Loucy (cell line): ENCODE measurements around the gene MRTFA.
A peak's percentile ranks its signal among the peaks of the same experiment; 100 is the strongest.

Source experiments
- H2AFZ ChIP-seq: fragments of 200-600 bp; sonication (generic); 2 replicates; pipeline ENCODE4 v1.6.0; 2016; ENCODE audit warnings: antibody characterized with exemption, mild to moderate bottlenecking, low read length, moderate library complexity
- H3F3A ChIP-seq: fragments of 200-600 bp; 2 replicates; pipeline ENCODE4 v1.6.0; 2016; ENCODE audit warnings: antibody characterized with exemption, low read depth, mild to moderate bottlenecking
- H3K27me3 ChIP-seq: fragments of 200-600 bp; sonication (generic); 2 replicates; pipeline ENCODE4 v1.6.1; 2014; ENCODE audit warnings: low read length, mild to moderate bottlenecking; ENCODE audit not compliant: insufficient read depth, poor library complexity, severe bottlenecking
- H3K36me3 ChIP-seq: fragments of 200-600 bp; sonication (generic); 2 replicates; pipeline ENCODE4 v1.6.1; 2016; ENCODE audit warnings: low read length; ENCODE audit not compliant: insufficient read depth
- H3K4me1 ChIP-seq: fragments of 200-600 bp; sonication (generic); 2 replicates; pipeline ENCODE4 v1.5.1; 2014; ENCODE audit warnings: low read length, mild to moderate bottlenecking; ENCODE audit not compliant: insufficient read depth, poor library complexity, severe bottlenecking
- H3K4me2 ChIP-seq: fragments of 200-600 bp; sonication (generic); 2 replicates; pipeline ENCODE4 v1.6.0; 2014; ENCODE audit warnings: antibody characterized with exemption, low read length, low read depth, mild to moderate bottlenecking; ENCODE audit not compliant: poor library complexity, severe bottlenecking
- H3K4me3 ChIP-seq: fragments of 200-600 bp; sonication (generic); 2 replicates; pipeline ENCODE4 v1.5.1; 2014; ENCODE audit warnings: low read length, mild to moderate bottlenecking, mixed read lengths; ENCODE audit not compliant: poor library complexity, severe bottlenecking
- H3K79me2 ChIP-seq: fragments of 200-600 bp; sonication (generic); 2 replicates; pipeline ENCODE4 v1.6.1; 2014; ENCODE audit warnings: low read length; ENCODE audit not compliant: insufficient read depth
- H3K9ac ChIP-seq: fragments of 200-600 bp; sonication (generic); 2 replicates; pipeline ENCODE4 v1.6.0; 2014; ENCODE audit warnings: mild to moderate bottlenecking, low read depth, low read length, moderate library complexity; ENCODE audit not compliant: poor library complexity, severe bottlenecking
- H3K9me2 ChIP-seq: fragments of 200-600 bp; sonication (generic); replicated peaks from 2 replicates; pipeline ENCODE4 v1.6.1; 2016; ENCODE audit warnings: low read depth, low read length, mixed read lengths
- H3K9me3 ChIP-seq: fragments of 200-600 bp; sonication (generic); 2 replicates; pipeline ENCODE4 v1.6.1; 2014; ENCODE audit warnings: mild to moderate bottlenecking, antibody characterized with exemption, low read length, low read depth; ENCODE audit not compliant: insufficient read depth
- H4K20me1 ChIP-seq: fragments of 200-600 bp; sonication (generic); 2 replicates; pipeline ENCODE4 v1.6.0; 2014; ENCODE audit warnings: antibody characterized with exemption, low read length, mild to moderate bottlenecking; ENCODE audit not compliant: insufficient read depth, poor library complexity, severe bottlenecking
- CTCF ChIP-seq: fragments of 200-600 bp; sonication (generic); conservative IDR thresholded peaks from 2 replicates; pipeline ENCODE4 v1.5.1; 2014; ENCODE audit warnings: mild to moderate bottlenecking, antibody characterized with exemption, low read length
- EZH2phosphoT487 ChIP-seq: fragments of 200-600 bp; IDR thresholded peaks from 2 replicates; pipeline ENCODE4 v1.6.1; 2018; ENCODE audit warnings: antibody characterized with exemption, mild to moderate bottlenecking, moderate library complexity, borderline replicate concordance

MRTFA gene

GRCh38 chr22:40487663-40488249 is 148.8 kb downstream of the MRTFA start:
- TF ChIP-seq CTCF (peak; percentile 95), EZH2phosphoT487 (no peak)
- Histone ChIP-seq H4K20me1 (no peaks in the 10 kb centered on the region), H3K79me2 (peaks cover 6% of the 10 kb centered on the region; the same call in 1 of the 2 replicates), H3K9me2 (no peaks in the 10 kb centered on the region), H3K4me2 (no peak overlapping the region), H3K27me3 (no peaks in the 10 kb centered on the region), H3K36me3 (no peaks in the 10 kb centered on the region), H2AFZ (no peak overlapping the region), H3K9ac (no peak overlapping the region), H3K4me1 (no peaks in the 10 kb centered on the region), H3F3A (no peaks in the 10 kb centered on the region), H3K9me3 (no peaks in the 10 kb centered on the region), H3K4me3 (no peak overlapping the region)

GRCh38 chr22:40486962-40487602 is 149.4 kb downstream of the MRTFA start:
- H3K79me2 ChIP-seq = peaks cover 6% of the 10 kb centered on the region; the same call in 1 of the 2 replicates
- TF ChIP-seq EZH2phosphoT487 (no peak), CTCF (no peak)
- H3K36me3 ChIP-seq = no peaks in the 10 kb centered on the region
- no peak overlapping the region for H3K4me2 ChIP-seq
- no peaks in the 10 kb centered on the region for H3K27me3 ChIP-seq
- no peaks in the 10 kb centered on the region for H3F3A ChIP-seq
- H3K9me2 ChIP-seq = no peaks in the 10 kb centered on the region
- H3K9ac ChIP-seq = no peak overlapping the region
- H3K9me3 ChIP-seq = no peaks in the 10 kb centered on the region
- no peak overlapping the region for H3K4me3 ChIP-seq
- no peaks in the 10 kb centered on the region for H3K4me1 ChIP-seq
- H2AFZ ChIP-seq = no peak overlapping the region
- no peaks in the 10 kb centered on the region for H4K20me1 ChIP-seq

- H2AFZ ChIP-seq = no peak overlapping the region
- no peak overlapping the region for H3K4me3 ChIP-seq
- H3K4me2 ChIP-seq = no peak overlapping the region
- no peaks in the 10 kb centered on the region for H3K4me1 ChIP-seq
- H3F3A ChIP-seq = no peaks in the 10 kb centered on the region
- H3K9me2 ChIP-seq = no peaks in the 10 kb centered on the region
- H3K27me3 ChIP-seq = no peaks in the 10 kb centered on the region
- 0 out of 2 replicates have a peak, but pooled peaks cover 2% of the 10 kb centered on the region for H3K36me3 ChIP-seq
- no peaks in the 10 kb centered on the region for H4K20me1 ChIP-seq
- no peak overlapping the region for H3K9ac ChIP-seq
- no peaks in the 10 kb centered on the region for H3K9me3 ChIP-seq
- no peak for TF ChIP-seq CTCF
- TF ChIP-seq EZH2phosphoT487 = no peak
- H3K79me2 ChIP-seq = peaks cover 8% of the 10 kb centered on the region; the same call in 1 of the 2 replicates
Measured at GRCh38 chr22:40485813-40486667, 150.5 kb downstream of the MRTFA start.
